AG09309 (cell line): ENCODE results near the gene CORIN.

Experiments
- DNase-seq: peaks from one replicate; pipeline ENCODE4 v3.0.0-alpha.2; 2010; ENCODE audit warnings: low read depth
- H3K4me3 ChIP-seq: 2 replicates; pipeline ENCODE4 v1.5.1; 2011; ENCODE audit warnings: mild to moderate bottlenecking, low read depth, low read length, moderate library complexity; ENCODE audit not compliant: control insufficient read depth
- TF ChIP-seq, protein P1 (sequence below): IDR thresholded peaks from 2 replicates; pipeline ENCODE4 v1.5.1; 2011; ENCODE audit warnings: mild to moderate bottlenecking, low read depth, low read length, inconsistent platforms; ENCODE audit not compliant: insufficient read depth, control insufficient read depth; ENCODE audit errors: missing control alignments

CORIN gene

DNA sequence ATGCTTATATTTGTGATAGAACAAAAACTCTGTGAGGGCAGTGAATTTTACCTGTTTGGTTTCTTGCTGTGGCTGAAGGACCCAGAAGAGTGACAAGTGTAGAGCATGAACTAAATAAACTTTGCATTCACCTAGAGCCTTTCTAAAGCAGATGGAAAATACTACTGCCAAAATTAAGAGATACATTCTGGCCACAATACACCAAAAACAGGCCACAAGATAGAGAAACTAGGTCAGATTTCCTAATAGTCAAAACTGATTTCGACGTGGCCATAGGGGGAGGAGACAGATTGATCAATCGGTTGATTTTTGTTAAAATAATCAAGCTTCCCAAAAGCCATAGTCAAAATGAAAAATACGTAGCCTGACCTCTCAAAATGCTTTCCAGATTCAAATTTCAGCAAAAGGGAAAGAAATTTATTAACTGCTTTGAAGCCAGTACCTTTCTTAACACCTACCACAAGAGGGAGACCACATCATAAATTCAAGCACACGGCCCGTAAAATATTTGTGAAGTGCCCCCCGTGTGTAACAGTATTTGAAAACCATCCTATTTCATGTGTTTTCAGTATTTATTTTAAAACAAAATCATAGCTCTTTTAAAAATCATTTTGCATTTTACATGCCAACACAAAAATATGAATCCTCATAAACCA is 132.4 kb downstream of the CORIN start:
- DNase-seq = no peak
- TF ChIP-seq, protein P1, sequence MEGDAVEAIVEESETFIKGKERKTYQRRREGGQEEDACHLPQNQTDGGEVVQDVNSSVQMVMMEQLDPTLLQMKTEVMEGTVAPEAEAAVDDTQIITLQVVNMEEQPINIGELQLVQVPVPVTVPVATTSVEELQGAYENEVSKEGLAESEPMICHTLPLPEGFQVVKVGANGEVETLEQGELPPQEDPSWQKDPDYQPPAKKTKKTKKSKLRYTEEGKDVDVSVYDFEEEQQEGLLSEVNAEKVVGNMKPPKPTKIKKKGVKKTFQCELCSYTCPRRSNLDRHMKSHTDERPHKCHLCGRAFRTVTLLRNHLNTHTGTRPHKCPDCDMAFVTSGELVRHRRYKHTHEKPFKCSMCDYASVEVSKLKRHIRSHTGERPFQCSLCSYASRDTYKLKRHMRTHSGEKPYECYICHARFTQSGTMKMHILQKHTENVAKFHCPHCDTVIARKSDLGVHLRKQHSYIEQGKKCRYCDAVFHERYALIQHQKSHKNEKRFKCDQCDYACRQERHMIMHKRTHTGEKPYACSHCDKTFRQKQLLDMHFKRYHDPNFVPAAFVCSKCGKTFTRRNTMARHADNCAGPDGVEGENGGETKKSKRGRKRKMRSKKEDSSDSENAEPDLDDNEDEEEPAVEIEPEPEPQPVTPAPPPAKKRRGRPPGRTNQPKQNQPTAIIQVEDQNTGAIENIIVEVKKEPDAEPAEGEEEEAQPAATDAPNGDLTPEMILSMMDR = peak; percentile 34
- no peak overlapping the region for H3K4me3 ChIP-seq

DNA sequence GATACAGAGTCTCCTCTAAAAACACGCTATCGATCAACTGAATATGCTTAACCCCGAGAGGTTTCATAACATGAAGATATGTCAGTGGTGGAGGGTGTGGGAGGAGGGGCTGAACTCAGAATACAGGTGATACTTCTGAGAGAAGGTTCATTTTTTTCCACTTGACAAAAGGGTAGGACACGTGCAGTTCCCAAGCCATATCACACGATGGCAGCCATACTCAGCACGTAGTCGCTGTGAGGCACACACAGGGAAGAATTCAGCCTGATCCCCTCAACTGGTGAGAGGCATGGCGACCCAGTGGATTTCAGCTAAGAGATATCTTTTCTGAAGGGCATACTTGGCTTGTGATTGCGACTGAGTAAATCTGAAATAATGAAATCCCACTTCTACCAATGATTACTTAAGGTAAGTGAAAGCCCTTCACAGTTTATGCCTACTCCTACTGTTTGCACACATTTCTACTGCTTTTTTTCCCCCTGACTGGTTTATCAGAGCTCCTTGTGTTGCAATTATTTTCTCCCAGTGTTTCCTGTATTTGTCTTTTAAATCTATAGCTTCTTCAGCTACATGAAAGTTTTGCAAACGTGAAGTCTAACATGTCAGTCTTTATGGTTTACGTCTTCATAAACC is 133.1 kb downstream of the CORIN start:
- TF ChIP-seq, protein P1 = peak; percentile 54
- DNase-seq = no peak
- H3K4me3 ChIP-seq = no peak overlapping the region

DNA sequence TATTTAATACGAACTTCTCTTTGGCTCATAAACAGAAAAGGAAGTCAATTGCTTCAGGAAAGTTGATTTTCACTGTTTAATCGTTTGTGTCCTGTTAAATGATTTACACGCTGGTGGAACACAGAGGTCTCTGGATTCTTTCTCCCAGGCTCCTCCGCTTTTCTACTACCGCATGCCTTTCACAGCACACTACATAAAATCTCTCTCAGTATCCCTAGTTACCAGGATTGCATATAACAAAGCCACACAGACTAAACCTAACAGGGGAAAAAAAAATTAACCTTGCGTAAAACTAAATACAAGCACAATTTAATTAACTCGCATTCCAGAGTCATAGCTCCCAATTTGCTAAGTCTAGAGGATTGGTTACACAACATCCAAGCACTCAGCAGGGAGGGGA is 133.9 kb downstream of the CORIN start:
- TF ChIP-seq, protein P1 = no peak
- no peak for DNase-seq
- H3K4me3 ChIP-seq = no peak overlapping the region

DNA sequence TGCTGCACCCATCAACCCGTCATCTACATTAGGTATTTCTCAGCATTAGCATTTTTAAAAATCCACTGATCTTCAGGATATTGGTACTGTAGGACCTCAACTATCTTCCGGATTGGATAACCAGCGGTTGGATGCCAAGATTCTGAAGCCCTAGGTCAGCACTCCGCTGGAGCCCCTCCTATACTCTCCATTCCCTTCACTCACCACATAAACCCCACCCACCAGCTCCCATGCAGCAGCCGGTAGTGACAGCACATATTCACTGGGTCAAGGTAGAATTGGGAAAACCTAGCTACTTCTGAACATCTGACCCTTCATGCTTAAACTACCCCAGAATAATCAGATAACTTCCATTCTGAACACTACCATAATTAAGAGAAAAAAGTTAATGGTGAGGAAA is 134.9 kb downstream of the CORIN start:
- TF ChIP-seq, protein P1 = no peak
- DNase-seq = no peak
- no peak overlapping the region for H3K4me3 ChIP-seq

DNA sequence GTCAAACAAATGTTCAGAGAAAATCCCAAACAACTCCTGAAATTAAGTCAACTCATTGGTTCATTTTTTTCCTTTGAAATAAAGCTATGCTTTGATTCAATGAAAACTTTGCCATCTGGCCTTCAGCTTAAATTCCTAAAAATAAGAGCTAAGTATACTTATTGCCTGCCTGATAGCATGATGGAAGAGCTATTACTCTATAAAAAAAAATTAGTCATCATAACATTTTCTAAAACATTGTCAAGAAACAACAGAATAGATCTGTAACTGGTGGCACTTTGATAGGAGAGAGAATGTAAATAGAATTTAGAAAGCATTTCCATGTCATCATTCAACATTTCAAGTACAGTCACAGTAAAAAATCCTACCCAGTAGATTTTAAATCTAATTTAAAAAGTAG is 136.6 kb downstream of the CORIN start:
- no peak overlapping the region for H3K4me3 ChIP-seq
- TF ChIP-seq, protein P1 = no peak
- DNase-seq = no peak

DNA sequence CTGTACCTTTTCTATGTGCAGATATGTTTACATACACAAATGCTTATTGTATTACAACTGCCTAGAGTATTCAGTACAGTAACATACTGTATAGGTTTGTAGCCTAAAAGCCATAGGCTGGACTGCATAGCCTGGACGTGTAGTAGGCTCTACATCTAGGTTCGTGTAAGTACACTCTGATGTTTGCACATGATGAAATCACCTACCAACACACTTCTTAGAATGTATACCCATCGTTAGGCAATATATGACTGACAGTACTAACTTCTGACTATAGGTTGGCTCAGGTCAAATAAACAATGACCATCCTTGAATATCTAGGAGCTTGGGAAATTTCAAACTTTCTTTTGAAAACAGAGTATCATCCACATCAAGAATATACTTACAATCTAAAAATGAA is 139.0 kb downstream of the CORIN start:
- H3K4me3 ChIP-seq = no peak overlapping the region
- DNase-seq = no peak
- TF ChIP-seq, protein P1 = no peak

DNA sequence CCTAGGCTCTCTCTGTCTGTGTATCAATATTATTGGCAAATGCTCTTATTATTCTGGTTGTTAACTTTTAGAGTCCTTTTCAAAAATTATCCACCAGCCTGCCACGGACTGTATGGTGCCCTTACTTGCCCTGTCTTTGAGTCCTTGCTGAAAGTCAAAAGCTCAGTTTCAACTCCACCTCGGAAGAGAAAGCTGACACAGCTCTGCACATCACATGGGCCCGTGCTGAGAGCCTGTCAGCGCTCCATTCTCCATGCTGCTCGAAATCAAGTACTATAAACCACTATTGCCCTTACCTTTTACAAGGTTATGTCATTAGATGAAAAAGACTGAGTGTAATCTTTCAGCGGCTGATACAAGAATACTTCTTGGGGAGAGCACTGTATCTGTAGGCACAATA is 141.0 kb downstream of the CORIN start:
- no peak for DNase-seq
- H3K4me3 ChIP-seq = no peak overlapping the region
- TF ChIP-seq, protein P1 = no peak
